HEK293 (cell line): Measurements from ENCODE around the gene NAV2.

Experiments
- CTCF ChIA-PET: fragments of 350-600 bp; formaldehyde crosslinking; extraction: SDS; loops from one replicate; lab custom pipeline; 2021; ENCODE audit warnings: antibody characterized with exemption; lab: Yijun Ruan, JAX
- POLR2A ChIA-PET: fragments of 300-600 bp; formaldehyde crosslinking; extraction: SDS; loops from one replicate; lab custom pipeline; 2020; ENCODE audit warnings: antibody characterized with exemption, inconsistent platforms; lab: Yijun Ruan, JAX
- H3K27ac ChIP-seq: fragments of 200-500 bp; sonication (Bioruptor generic); 2 replicates; pipeline ENCODE4 v1.5.1; 2014; ENCODE audit warnings: low read depth, low read length, control low read depth, inconsistent platforms; ENCODE audit errors: extremely low read depth
- H3K36me3 ChIP-seq, 2 experiments: fragments of 200-500 bp in 1 of 2; sonication (Bioruptor generic) in 1 of 2; 1 replicate in 1 of 2; 2 replicates in 1 of 2; pipeline ENCODE4 v1.5.1; 2014 to 2017; ENCODE audit warnings: inconsistent platforms in 2 of 2, low read length in 2 of 2; ENCODE audit not compliant: control insufficient read depth in 2 of 2, insufficient read depth in 1 of 2
- H3K4me1 ChIP-seq: fragments of 200-500 bp; sonication (Bioruptor generic); 2 replicates; pipeline ENCODE4 v1.5.1; 2014; ENCODE audit warnings: mild to moderate bottlenecking, low read length, inconsistent platforms; ENCODE audit not compliant: control insufficient read depth, insufficient read depth
- H3K4me3 ChIP-seq: 2 replicates; pipeline ENCODE4 v1.5.1; 2011; ENCODE audit warnings: low read depth, mild to moderate bottlenecking, control low read depth, low read length, moderate library complexity
- H3K9me3 ChIP-seq: fragments of 200-500 bp; sonication (Bioruptor generic); 2 replicates; pipeline ENCODE4 v1.5.1; 2014; ENCODE audit warnings: low read depth, low read length, inconsistent platforms; ENCODE audit not compliant: control insufficient read depth, insufficient read depth
- AEBP2 ChIP-seq: fragments of 450-650 bp; formaldehyde crosslinking; IDR thresholded peaks from 2 replicates; pipeline ENCODE4 v1.5.1; 2016; ENCODE audit warnings: missing biosample characterization, missing genetic modification characterization, borderline replicate concordance
- GLI4 ChIP-seq: fragments of 450-650 bp; formaldehyde crosslinking; IDR thresholded peaks from 2 replicates; pipeline ENCODE4 v1.5.1; 2016; ENCODE audit warnings: missing biosample characterization, missing genetic modification characterization
- IKZF3 ChIP-seq: fragments of 450-650 bp; IDR thresholded peaks from 2 replicates; pipeline ENCODE4 v1.5.0; 2018; ENCODE audit warnings: missing biosample characterization, mild to moderate bottlenecking, missing genetic modification characterization, moderate library complexity
- KLF1 ChIP-seq: fragments of 450-650 bp; formaldehyde crosslinking; IDR thresholded peaks from 2 replicates; pipeline ENCODE4 v1.5.1; 2016; ENCODE audit warnings: missing biosample characterization, missing genetic modification characterization
- SP7 ChIP-seq: fragments of 450-650 bp; formaldehyde crosslinking; IDR thresholded peaks from 2 replicates; pipeline ENCODE4 v1.5.1; 2016; ENCODE audit warnings: missing biosample characterization, missing genetic modification characterization
- ZBTB20 ChIP-seq: fragments of 450-650 bp; formaldehyde crosslinking; IDR thresholded peaks from 2 replicates; pipeline ENCODE4 v1.5.1; 2016; ENCODE audit warnings: missing biosample characterization, missing genetic modification characterization
- ZFHX2 ChIP-seq: fragments of 450-650 bp; formaldehyde crosslinking; conservative IDR thresholded peaks from 2 replicates; pipeline ENCODE4 v1.5.1; 2016; ENCODE audit warnings: missing biosample characterization, missing genetic modification characterization
- ZFP41 ChIP-seq: fragments of 450-650 bp; formaldehyde crosslinking; IDR thresholded peaks from 2 replicates; pipeline ENCODE4 v1.5.1; 2016; ENCODE audit warnings: missing biosample characterization, missing genetic modification characterization, borderline replicate concordance
- ZIC2 ChIP-seq: fragments of 450-650 bp; formaldehyde crosslinking; IDR thresholded peaks from 2 replicates; pipeline ENCODE4 v1.5.1; 2016; ENCODE audit warnings: missing biosample characterization, missing genetic modification characterization
- ZNF18 ChIP-seq: fragments of 450-650 bp; formaldehyde crosslinking; IDR thresholded peaks from 2 replicates; pipeline ENCODE4 v1.5.1; 2016; ENCODE audit warnings: missing biosample characterization, missing genetic modification characterization
- ZNF221 ChIP-seq: fragments of 450-650 bp; formaldehyde crosslinking; IDR thresholded peaks from 2 replicates; pipeline ENCODE4 v1.5.1; 2017; ENCODE audit warnings: missing biosample characterization, missing genetic modification characterization, borderline replicate concordance
- ZNF248 ChIP-seq: fragments of 450-650 bp; formaldehyde crosslinking; IDR thresholded peaks from 2 replicates; pipeline ENCODE4 v1.5.1; 2017; ENCODE audit warnings: missing biosample characterization, missing genetic modification characterization
- ZNF26 ChIP-seq: fragments of 450-650 bp; formaldehyde crosslinking; IDR thresholded peaks from 2 replicates; pipeline ENCODE4 v1.5.1; 2016; ENCODE audit warnings: missing biosample characterization, missing genetic modification characterization
- ZNF404 ChIP-seq: fragments of 450-650 bp; formaldehyde crosslinking; IDR thresholded peaks from 2 replicates; pipeline ENCODE4 v1.5.1; 2017; ENCODE audit warnings: missing biosample characterization, missing genetic modification characterization
- ZNF544 ChIP-seq: fragments of 450-650 bp; formaldehyde crosslinking; IDR thresholded peaks from 2 replicates; pipeline ENCODE4 v1.5.0; 2017; ENCODE audit warnings: missing biosample characterization, missing genetic modification characterization
- ZNF561 ChIP-seq: fragments of 450-650 bp; IDR thresholded peaks from 2 replicates; pipeline ENCODE4 v1.5.1; 2018; ENCODE audit warnings: missing biosample characterization, missing genetic modification characterization, borderline replicate concordance
- ZNF610 ChIP-seq: fragments of 450-650 bp; formaldehyde crosslinking; IDR thresholded peaks from 2 replicates; pipeline ENCODE4 v1.5.1; 2016; ENCODE audit warnings: missing biosample characterization, missing genetic modification characterization, borderline replicate concordance
- ZNF664 ChIP-seq: fragments of 450-650 bp; formaldehyde crosslinking; IDR thresholded peaks from 2 replicates; pipeline ENCODE4 v1.5.1; 2016; ENCODE audit warnings: missing biosample characterization, missing genetic modification characterization
- ZNF837 ChIP-seq: fragments of 450-650 bp; formaldehyde crosslinking; IDR thresholded peaks from 2 replicates; pipeline ENCODE4 v1.5.1; 2016; ENCODE audit warnings: missing biosample characterization, missing genetic modification characterization
- ZNF843 ChIP-seq: fragments of 450-650 bp; formaldehyde crosslinking; IDR thresholded peaks from 2 replicates; pipeline ENCODE4 v1.5.1; 2016; ENCODE audit warnings: missing biosample characterization, missing genetic modification characterization
- TF ChIP-seq, protein P1 (sequence below): fragments of 450-650 bp; formaldehyde crosslinking; IDR thresholded peaks from 2 replicates; pipeline ENCODE4 v1.5.1; 2016; ENCODE audit warnings: missing biosample characterization, missing genetic modification characterization
- TF ChIP-seq, protein P2 (sequence below): fragments of 450-650 bp; IDR thresholded peaks from 2 replicates; pipeline ENCODE4 v1.5.1; 2018; ENCODE audit warnings: missing biosample characterization, missing genetic modification characterization
- TF ChIP-seq, protein P3 (sequence below): fragments of 450-650 bp; formaldehyde crosslinking; IDR thresholded peaks from 2 replicates; pipeline ENCODE4 v1.5.1; 2017; ENCODE audit warnings: missing biosample characterization, mild to moderate bottlenecking, missing genetic modification characterization, moderate library complexity

Gene NAV2

DNA sequence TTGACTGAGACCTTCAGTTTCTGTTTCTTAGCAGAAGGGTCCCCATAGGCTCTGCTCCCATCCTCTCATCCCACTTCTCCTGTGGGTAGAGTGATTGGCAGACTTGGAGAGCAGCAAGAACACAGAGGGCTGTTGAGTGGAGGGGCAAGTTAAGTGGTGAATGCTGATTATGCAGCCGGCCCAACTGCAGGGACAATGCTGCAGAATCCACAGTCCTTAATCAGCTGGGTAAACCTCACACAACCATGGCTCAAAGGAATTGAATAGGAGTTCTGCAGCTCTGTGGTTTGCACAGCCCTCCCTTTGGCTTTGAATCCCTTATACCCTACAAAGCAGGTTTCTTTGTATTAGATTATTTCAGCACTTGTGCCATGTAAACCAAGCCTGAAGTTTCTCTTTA lies 161.1 kb downstream of the NAV2 start (continued):
- TF ChIP-seq, protein P1, sequence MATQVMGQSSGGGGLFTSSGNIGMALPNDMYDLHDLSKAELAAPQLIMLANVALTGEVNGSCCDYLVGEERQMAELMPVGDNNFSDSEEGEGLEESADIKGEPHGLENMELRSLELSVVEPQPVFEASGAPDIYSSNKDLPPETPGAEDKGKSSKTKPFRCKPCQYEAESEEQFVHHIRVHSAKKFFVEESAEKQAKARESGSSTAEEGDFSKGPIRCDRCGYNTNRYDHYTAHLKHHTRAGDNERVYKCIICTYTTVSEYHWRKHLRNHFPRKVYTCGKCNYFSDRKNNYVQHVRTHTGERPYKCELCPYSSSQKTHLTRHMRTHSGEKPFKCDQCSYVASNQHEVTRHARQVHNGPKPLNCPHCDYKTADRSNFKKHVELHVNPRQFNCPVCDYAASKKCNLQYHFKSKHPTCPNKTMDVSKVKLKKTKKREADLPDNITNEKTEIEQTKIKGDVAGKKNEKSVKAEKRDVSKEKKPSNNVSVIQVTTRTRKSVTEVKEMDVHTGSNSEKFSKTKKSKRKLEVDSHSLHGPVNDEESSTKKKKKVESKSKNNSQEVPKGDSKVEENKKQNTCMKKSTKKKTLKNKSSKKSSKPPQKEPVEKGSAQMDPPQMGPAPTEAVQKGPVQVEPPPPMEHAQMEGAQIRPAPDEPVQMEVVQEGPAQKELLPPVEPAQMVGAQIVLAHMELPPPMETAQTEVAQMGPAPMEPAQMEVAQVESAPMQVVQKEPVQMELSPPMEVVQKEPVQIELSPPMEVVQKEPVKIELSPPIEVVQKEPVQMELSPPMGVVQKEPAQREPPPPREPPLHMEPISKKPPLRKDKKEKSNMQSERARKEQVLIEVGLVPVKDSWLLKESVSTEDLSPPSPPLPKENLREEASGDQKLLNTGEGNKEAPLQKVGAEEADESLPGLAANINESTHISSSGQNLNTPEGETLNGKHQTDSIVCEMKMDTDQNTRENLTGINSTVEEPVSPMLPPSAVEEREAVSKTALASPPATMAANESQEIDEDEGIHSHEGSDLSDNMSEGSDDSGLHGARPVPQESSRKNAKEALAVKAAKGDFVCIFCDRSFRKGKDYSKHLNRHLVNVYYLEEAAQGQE (tag by site-specific recombination), result no peak

DNA sequence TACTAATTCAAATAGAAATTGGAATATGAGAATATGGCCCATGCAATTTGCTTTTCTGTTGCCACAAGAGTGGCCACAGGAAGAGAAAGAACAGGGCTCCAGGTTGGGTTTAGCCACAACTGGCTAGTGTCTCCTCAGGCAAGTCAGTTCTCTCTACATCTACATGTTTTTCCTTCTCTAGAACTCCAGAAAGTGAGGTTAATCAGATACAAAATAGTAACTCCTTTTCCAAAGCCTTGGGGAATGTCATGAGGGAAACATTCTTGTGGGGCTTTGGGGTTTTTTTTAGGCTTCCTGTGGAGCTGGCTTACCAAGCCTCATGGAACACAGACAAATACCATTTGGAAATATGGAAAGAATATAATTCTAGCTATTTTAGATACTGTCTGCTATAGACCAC lies 161.6 kb downstream of the NAV2 start:
- Histone ChIP-seq H3K4me1 (no peaks in the 10 kb centered on the region), H3K27ac (no peak overlapping the region), H3K9me3 (no peaks in the 10 kb centered on the region), H3K36me3 (no peaks in the 10 kb centered on the region), H3K4me3 (no peak overlapping the region)
- no peak for TF ChIP-seq ZIC2 (tag by site-specific recombination)
- no peak for TF ChIP-seq ZBTB20 (tag by site-specific recombination)
- TF ChIP-seq ZNF26 (tag by site-specific recombination), result no peak
- no peak for TF ChIP-seq ZNF248 (tag by site-specific recombination)
- no peak for TF ChIP-seq ZFP41 (tag by site-specific recombination)
- TF ChIP-seq GLI4 (tag by site-specific recombination), result no peak
- no peak for TF ChIP-seq ZNF544 (tag by site-specific recombination)
- no peak for TF ChIP-seq ZNF404 (tag by site-specific recombination)
- TF ChIP-seq AEBP2 (tag by site-specific recombination), result no peak
- TF ChIP-seq, protein P2, sequence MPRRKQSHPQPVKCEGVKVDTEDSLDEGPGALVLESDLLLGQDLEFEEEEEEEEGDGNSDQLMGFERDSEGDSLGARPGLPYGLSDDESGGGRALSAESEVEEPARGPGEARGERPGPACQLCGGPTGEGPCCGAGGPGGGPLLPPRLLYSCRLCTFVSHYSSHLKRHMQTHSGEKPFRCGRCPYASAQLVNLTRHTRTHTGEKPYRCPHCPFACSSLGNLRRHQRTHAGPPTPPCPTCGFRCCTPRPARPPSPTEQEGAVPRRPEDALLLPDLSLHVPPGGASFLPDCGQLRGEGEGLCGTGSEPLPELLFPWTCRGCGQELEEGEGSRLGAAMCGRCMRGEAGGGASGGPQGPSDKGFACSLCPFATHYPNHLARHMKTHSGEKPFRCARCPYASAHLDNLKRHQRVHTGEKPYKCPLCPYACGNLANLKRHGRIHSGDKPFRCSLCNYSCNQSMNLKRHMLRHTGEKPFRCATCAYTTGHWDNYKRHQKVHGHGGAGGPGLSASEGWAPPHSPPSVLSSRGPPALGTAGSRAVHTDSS (tag by site-specific recombination), result no peak
- TF ChIP-seq ZNF221 (tag by site-specific recombination), result no peak
- TF ChIP-seq SP7, result no peak
- no peak for TF ChIP-seq ZNF837 (tag by site-specific recombination)
- ChIA-PET CTCF (interaction anchor here (0.5 kb wide), 1 partner anchor 803 kb away, joined by 3 read pairs; no protein-coding TSS in a partner anchor), POLR2A (no interaction called here)

DNA sequence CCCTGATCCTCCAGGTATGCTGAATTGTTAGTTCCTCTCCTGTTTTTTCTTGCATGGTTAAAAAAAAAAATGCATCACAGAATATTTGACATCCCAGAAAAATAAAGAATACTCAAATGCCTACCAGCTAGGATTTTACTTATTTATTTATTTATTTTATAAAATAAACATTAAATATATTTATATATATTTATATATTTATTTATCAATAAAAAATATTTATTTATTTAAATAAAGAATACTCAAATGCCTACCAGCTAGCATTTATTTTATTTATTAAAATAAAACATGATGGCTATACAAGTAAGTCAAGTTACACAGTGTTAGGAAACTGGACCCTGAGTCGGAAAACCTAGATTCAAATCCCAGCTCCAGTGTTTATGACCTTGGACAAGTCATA lies 164.1 kb downstream of the NAV2 start:
- POLR2A ChIA-PET, result interaction anchor here (0.6 kb wide), 1 partner anchor 1197 kb away, joined by 3 read pairs; no protein-coding TSS in a partner anchor
- CTCF ChIA-PET, result interaction anchor here (0.6 to 1.0 kb wide), 4 partner anchors 13 to 1226 kb away, joined by 3 to 8 read pairs (median 4); no protein-coding TSS in a partner anchor
- Histone ChIP-seq H3K9me3 (no peaks in the 10 kb centered on the region), H3K4me3 (no peak overlapping the region), H3K36me3 (no peaks in the 10 kb centered on the region), H3K27ac (no peak overlapping the region), H3K4me1 (no peaks in the 10 kb centered on the region)
- TF ChIP-seq ZNF843 (tag by site-specific recombination), result no peak
- no peak for TF ChIP-seq ZNF610 (tag by site-specific recombination)
- TF ChIP-seq ZNF18 (tag by site-specific recombination), result no peak
- TF ChIP-seq ZNF664, result no peak
- no peak for TF ChIP-seq KLF1 (tag by site-specific recombination)
- no peak for TF ChIP-seq ZFHX2 (tag by site-specific recombination)
- TF ChIP-seq IKZF3 (tag by site-specific recombination), result no peak
- TF ChIP-seq, protein P3, sequence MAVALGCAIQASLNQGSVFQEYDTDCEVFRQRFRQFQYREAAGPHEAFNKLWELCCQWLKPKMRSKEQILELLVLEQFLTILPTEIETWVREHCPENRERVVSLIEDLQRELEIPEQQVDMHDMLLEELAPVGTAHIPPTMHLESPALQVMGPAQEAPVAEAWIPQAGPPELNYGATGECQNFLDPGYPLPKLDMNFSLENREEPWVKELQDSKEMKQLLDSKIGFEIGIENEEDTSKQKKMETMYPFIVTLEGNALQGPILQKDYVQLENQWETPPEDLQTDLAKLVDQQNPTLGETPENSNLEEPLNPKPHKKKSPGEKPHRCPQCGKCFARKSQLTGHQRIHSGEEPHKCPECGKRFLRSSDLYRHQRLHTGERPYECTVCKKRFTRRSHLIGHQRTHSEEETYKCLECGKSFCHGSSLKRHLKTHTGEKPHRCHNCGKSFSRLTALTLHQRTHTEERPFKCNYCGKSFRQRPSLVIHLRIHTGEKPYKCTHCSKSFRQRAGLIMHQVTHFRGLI (tag by site-specific recombination), result no peak
- no peak for TF ChIP-seq ZNF561
